Smooth muscle cell (in vitro differentiated cells): ENCODE data around the gene TRPV4. TPM values are rescaled to one million over a fixed set of nuclear protein-coding genes. Genes with fewer than 3 reads are reported as not detected.

Experiments
- DNase-seq: peaks from one replicate; lab custom pipeline; 2025; ENCODE audit not compliant: unreplicated experiment; lab: John Stamatoyannopoulos, UW
- H2AFZ ChIP-seq: fragments of 200-600 bp; sonication (generic); 2 replicates; pipeline ENCODE4 v1.6.0; 2016; ENCODE audit warnings: antibody characterized with exemption, low read depth, mild to moderate bottlenecking
- H3F3A ChIP-seq: fragments of 200-600 bp; sonication (generic); 2 replicates; pipeline ENCODE4 v1.6.0; 2017; ENCODE audit warnings: antibody characterized with exemption, low read depth
- H3K27ac ChIP-seq: fragments of 200-600 bp; sonication (generic); 2 replicates; pipeline ENCODE4 v1.5.1; 2016; ENCODE audit warnings: low read depth, mild to moderate bottlenecking
- H3K27me3 ChIP-seq: fragments of 200-600 bp; sonication (generic); 2 replicates; pipeline ENCODE4 v1.6.1; 2016; ENCODE audit warnings: low read depth, mild to moderate bottlenecking
- H3K36me3 ChIP-seq: fragments of 200-600 bp; sonication (generic); 2 replicates; pipeline ENCODE4 v1.5.1; 2016; ENCODE audit warnings: low read depth
- H3K4me1 ChIP-seq: fragments of 200-600 bp; sonication (generic); 2 replicates; pipeline ENCODE4 v1.5.1; 2016; ENCODE audit warnings: low read depth
- H3K4me2 ChIP-seq: fragments of 200-600 bp; sonication (generic); 2 replicates; pipeline ENCODE4 v1.6.0; 2016; ENCODE audit warnings: mild to moderate bottlenecking
- H3K4me3 ChIP-seq: fragments of 200-600 bp; sonication (generic); 2 replicates; pipeline ENCODE4 v1.5.1; 2016; ENCODE audit warnings: mild to moderate bottlenecking
- H3K79me2 ChIP-seq: fragments of 200-600 bp; sonication (generic); 2 replicates; pipeline ENCODE4 v1.6.0; 2016; ENCODE audit warnings: low read depth, mild to moderate bottlenecking
- H3K9ac ChIP-seq: fragments of 200-600 bp; sonication (generic); 2 replicates; pipeline ENCODE4 v1.6.0; 2016; ENCODE audit warnings: low read depth
- H3K9me3 ChIP-seq: fragments of 200-600 bp; sonication (generic); replicated peaks from 2 replicates; pipeline ENCODE4 v1.5.1; 2016; ENCODE audit warnings: low read depth
- H4K20me1 ChIP-seq: fragments of 200-600 bp; sonication (generic); 2 replicates; pipeline ENCODE4 v1.6.0; 2016; ENCODE audit warnings: low read depth
- WGBS: methylation state at CpG from one replicate; pipeline ENCODE4 v1.1.7; 2016; ENCODE audit warnings: low lambda C conversion rate; 5-methylcytosine and 5-hydroxymethylcytosine counted together
- polyA plus RNA-seq: library from polyadenylated mRNA; unstranded; fragments of >200 nt; fragmentation: Nextera tagmentation; extraction: Ambion mirVana; gene quantifications from 2 replicates; pipeline ENCODE4 v1.2.1, GENCODE V29; 2016
- total RNA-seq: library from RNA; depleted of rRNA; stranded (reverse); fragments of >200 nt; gene quantifications from 2 replicates; pipeline ENCODE4 v1.2.3, GENCODE V29; 2014
- TF ChIP-seq, protein P1 (sequence below): fragments of 200-600 bp; sonication (generic); IDR thresholded peaks from 2 replicates; pipeline ENCODE4 v1.5.1; 2017; ENCODE audit warnings: borderline replicate concordance, mild to moderate bottlenecking, antibody characterized with exemption; ENCODE audit not compliant: insufficient read depth, poor library complexity, severe bottlenecking

The TRPV4 gene
- total and polyA plus RNA-seq, 2 experiments from 2014 or later, result 1.5 to 1.9 TPM

- no peaks in the 10 kb centered on the region for H3K79me2 ChIP-seq
- no peaks in the 10 kb centered on the region for H3K4me1 ChIP-seq
- H3K9ac ChIP-seq, result no peak overlapping the region
- no peak overlapping the region for H3K4me3 ChIP-seq
- TF ChIP-seq, protein P1, sequence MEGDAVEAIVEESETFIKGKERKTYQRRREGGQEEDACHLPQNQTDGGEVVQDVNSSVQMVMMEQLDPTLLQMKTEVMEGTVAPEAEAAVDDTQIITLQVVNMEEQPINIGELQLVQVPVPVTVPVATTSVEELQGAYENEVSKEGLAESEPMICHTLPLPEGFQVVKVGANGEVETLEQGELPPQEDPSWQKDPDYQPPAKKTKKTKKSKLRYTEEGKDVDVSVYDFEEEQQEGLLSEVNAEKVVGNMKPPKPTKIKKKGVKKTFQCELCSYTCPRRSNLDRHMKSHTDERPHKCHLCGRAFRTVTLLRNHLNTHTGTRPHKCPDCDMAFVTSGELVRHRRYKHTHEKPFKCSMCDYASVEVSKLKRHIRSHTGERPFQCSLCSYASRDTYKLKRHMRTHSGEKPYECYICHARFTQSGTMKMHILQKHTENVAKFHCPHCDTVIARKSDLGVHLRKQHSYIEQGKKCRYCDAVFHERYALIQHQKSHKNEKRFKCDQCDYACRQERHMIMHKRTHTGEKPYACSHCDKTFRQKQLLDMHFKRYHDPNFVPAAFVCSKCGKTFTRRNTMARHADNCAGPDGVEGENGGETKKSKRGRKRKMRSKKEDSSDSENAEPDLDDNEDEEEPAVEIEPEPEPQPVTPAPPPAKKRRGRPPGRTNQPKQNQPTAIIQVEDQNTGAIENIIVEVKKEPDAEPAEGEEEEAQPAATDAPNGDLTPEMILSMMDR, result no peak
- no peak overlapping the region for H3K4me2 ChIP-seq
- no peak for DNase-seq
- H3K36me3 ChIP-seq, result no peaks in the 10 kb centered on the region
- no peaks in the 10 kb centered on the region for H3K9me3 ChIP-seq
- H3F3A ChIP-seq, result no peaks in the 10 kb centered on the region
- no peaks in the 10 kb centered on the region for H3K27me3 ChIP-seq
- whole genome bisulfite sequencing, result 91% methylated on average over 2 of the region's 2 CpGs
- no peak overlapping the region for H2AFZ ChIP-seq
- no peak overlapping the region for H3K27ac ChIP-seq
- H4K20me1 ChIP-seq, result no peaks in the 10 kb centered on the region
These were observed 70.5 kb downstream of the TRPV4 start for GRCh38 chr12:109762673-109763191.

- H4K20me1 ChIP-seq, result no peaks in the 10 kb centered on the region
- no peaks in the 10 kb centered on the region for H3K9me3 ChIP-seq
- no peak overlapping the region for H3K4me3 ChIP-seq
- no peak overlapping the region for H3K27ac ChIP-seq
- no peak overlapping the region for H3K4me2 ChIP-seq
- H3K9ac ChIP-seq, result no peak overlapping the region
- no peaks in the 10 kb centered on the region for H3K36me3 ChIP-seq
- TF ChIP-seq, protein P1, result no peak
- no peak for DNase-seq
- H3K4me1 ChIP-seq, result no peaks in the 10 kb centered on the region
- H2AFZ ChIP-seq, result no peak overlapping the region
- WGBS, result 95% methylated on average over 12 of the region's 12 CpGs
- no peaks in the 10 kb centered on the region for H3K79me2 ChIP-seq
- no peaks in the 10 kb centered on the region for H3K27me3 ChIP-seq
- no peaks in the 10 kb centered on the region for H3F3A ChIP-seq
These were observed 71.0 kb downstream of the TRPV4 start for GRCh38 chr12:109762071-109762672.

- H3K4me3 ChIP-seq, result no peak overlapping the region
- 82% methylated on average over 16 of the region's 16 CpGs for WGBS
- H3K79me2 ChIP-seq, result no peaks in the 10 kb centered on the region
- no peaks in the 10 kb centered on the region for H3K9me3 ChIP-seq
- H3K36me3 ChIP-seq, result no peaks in the 10 kb centered on the region
- H3K9ac ChIP-seq, result no peak overlapping the region
- H3K27me3 ChIP-seq, result no peaks in the 10 kb centered on the region
- no peak overlapping the region for H3K27ac ChIP-seq
- H3F3A ChIP-seq, result no peaks in the 10 kb centered on the region
- DNase-seq, result no peak
- H3K4me1 ChIP-seq, result no peaks in the 10 kb centered on the region
- H4K20me1 ChIP-seq, result no peaks in the 10 kb centered on the region
- H3K4me2 ChIP-seq, result no peak overlapping the region
- TF ChIP-seq, protein P1, result no peak
- no peak overlapping the region for H2AFZ ChIP-seq
These were observed 72.0 kb downstream of the TRPV4 start for GRCh38 chr12:109760930-109761921.
